PC-3 (cell line): Measurements from ENCODE around the gene UGT1A8. TPM values are rescaled to one million over a fixed set of nuclear protein-coding genes. Genes with fewer than 3 reads are reported as not detected.

ENCODE experiments used
- ATAC-seq: fragments of 200-7000 bp; cut with Tn5 transposase; 2 replicates; pipeline ENCODE4 v1.9.1; 2020; ENCODE audit warnings: mild to moderate bottlenecking, moderate library complexity
- BruUV-seq: library from RNA; stranded (reverse); fragments of 400-500 nt; replicated peaks from 2 replicates; lab custom pipeline; 2021; lab: Mats Ljungman, UMichigan
- CTCF ChIA-PET: fragments of 300-600 bp; sonication (Branson Sonifier 250); formaldehyde crosslinking; loops from one replicate; lab custom pipeline; 2022; ENCODE audit warnings: antibody characterized with exemption; lab: Charles Lee
- POLR2A ChIA-PET: fragments of 300-600 bp; sonication (Branson Sonifier 250); formaldehyde crosslinking; loops from one replicate; lab custom pipeline; 2022; ENCODE audit warnings: antibody characterized with exemption; ENCODE audit not compliant: unreplicated experiment; lab: Charles Lee
- DNase-seq: peaks from one replicate; pipeline ENCODE4 v3.0.0-alpha.2; 2015
- H2AFZ ChIP-seq: fragments of 300-600 bp; sonication (generic); 2 replicates; pipeline ENCODE4 v1.6.0; 2016; ENCODE audit warnings: antibody characterized with exemption, low read length
- H3F3A ChIP-seq: fragments of 300-600 bp; sonication (generic); one replicate; pipeline ENCODE4 v1.6.0; 2017; ENCODE audit warnings: antibody characterized with exemption, low read length, control low read depth, mild to moderate bottlenecking; ENCODE audit not compliant: unreplicated experiment
- H3K27ac ChIP-seq: fragments of 300-600 bp; sonication (generic); 2 replicates; pipeline ENCODE4 v1.5.1; 2016; ENCODE audit warnings: mild to moderate bottlenecking, low read length
- H3K27me3 ChIP-seq: fragments of 300-600 bp; sonication (generic); 2 replicates; pipeline ENCODE4 v1.6.1; 2016; ENCODE audit warnings: low read length, mixed read lengths
- H3K36me3 ChIP-seq: fragments of 300-600 bp; sonication (generic); 2 replicates; pipeline ENCODE4 v1.6.1; 2016; ENCODE audit warnings: low read depth, mixed run types, low read length, mixed read lengths
- H3K4me1 ChIP-seq: fragments of 300-600 bp; sonication (generic); 2 replicates; pipeline ENCODE4 v1.5.1; 2016; ENCODE audit warnings: low read length; ENCODE audit not compliant: insufficient read depth
- H3K4me2 ChIP-seq: fragments of 300-600 bp; sonication (generic); 2 replicates; pipeline ENCODE4 v1.6.0; 2016; ENCODE audit warnings: low read length
- H3K4me3 ChIP-seq: fragments of 300-600 bp; sonication (generic); 2 replicates; pipeline ENCODE4 v1.5.1; 2016; ENCODE audit warnings: mild to moderate bottlenecking, low read length, mixed read lengths
- H3K79me2 ChIP-seq: fragments of 300-600 bp; sonication (generic); 2 replicates; pipeline ENCODE4 v1.6.1; 2017; ENCODE audit warnings: low read length, mixed read lengths
- H3K9ac ChIP-seq: fragments of 300-600 bp; sonication (generic); 2 replicates; pipeline ENCODE4 v1.6.0; 2016; ENCODE audit warnings: mild to moderate bottlenecking, low read length
- H3K9me2 ChIP-seq: fragments of 300-600 bp; sonication (generic); replicated peaks from 2 replicates; pipeline ENCODE4 v1.6.1; 2016; ENCODE audit warnings: mixed run types, low read length, mixed read lengths
- H3K9me3 ChIP-seq: fragments of 300-600 bp; sonication (generic); 2 replicates; pipeline ENCODE4 v1.6.1; 2016; ENCODE audit warnings: low read length, mixed read lengths
- H4K20me1 ChIP-seq: fragments of 300-600 bp; sonication (generic); 2 replicates; pipeline ENCODE4 v1.6.1; 2016; ENCODE audit warnings: low read length, mixed read lengths
- CTCF ChIP-seq: fragments of 300-600 bp; sonication (generic); conservative IDR thresholded peaks from 2 replicates; pipeline ENCODE4 v1.5.1; 2017; ENCODE audit warnings: antibody characterized with exemption, low read depth, mild to moderate bottlenecking, low read length
- EZH2 ChIP-seq: fragments of 300-600 bp; sonication (generic); IDR thresholded peaks from one replicate; pipeline ENCODE4 v1.6.1; 2017; ENCODE audit warnings: antibody characterized with exemption, mild to moderate bottlenecking, low read length; ENCODE audit not compliant: unreplicated experiment
- EZH2phosphoT487 ChIP-seq: fragments of 300-600 bp; sonication (generic); IDR thresholded peaks from 2 replicates; pipeline ENCODE4 v1.6.1; 2018; ENCODE audit warnings: mild to moderate bottlenecking, antibody characterized with exemption, low read length, borderline replicate concordance
- intact Hi-C: fragments of 100-400 bp; cut with micrococcal nuclease; formaldehyde crosslinking; loops from 2 replicates; pipeline ENCODE4 v1.9.0; 2023
- total RNA-seq: library from RNA; depleted of rRNA; stranded (reverse); fragments of >200 nt; gene quantifications from 2 replicates; pipeline ENCODE4 v1.2.3, GENCODE V29; 2014

The UGT1A8 gene
- total RNA-seq, 1 experiment from 2014 or later: not detected

- H3K79me2 ChIP-seq: no peaks in the 10 kb centered on the region
- ATAC-seq: no peak
- intact Hi-C loops: no loop called here
- H3K9me3 ChIP-seq: no peaks in the 10 kb centered on the region
- BruUV-seq: no TSS peak
- ChIA-PET CTCF (no interaction called here), POLR2A (no interaction called here)
- H3F3A ChIP-seq: no peaks in the 10 kb centered on the region
- H2AFZ ChIP-seq: no peak overlapping the region
- no peaks in the 10 kb centered on the region for H3K9me2 ChIP-seq
- H3K4me1 ChIP-seq: no peaks in the 10 kb centered on the region
- no peak overlapping the region for H3K9ac ChIP-seq
- H3K27ac ChIP-seq: no peak overlapping the region
- H4K20me1 ChIP-seq: no peaks in the 10 kb centered on the region
- no peak overlapping the region for H3K4me3 ChIP-seq
- DNase-seq: no peak
- H3K36me3 ChIP-seq: no peaks in the 10 kb centered on the region
- H3K27me3 ChIP-seq: no peaks in the 10 kb centered on the region
- H3K4me2 ChIP-seq: no peak overlapping the region
- TF ChIP-seq EZH2 (no peak), CTCF (no peak), EZH2phosphoT487 (no peak)
Observed at GRCh38 chr2:233772583-233772982, 155.2 kb downstream of the UGT1A8 start.

GRCh38 chr2:233773854-233774253 lies 156.4 kb downstream of the UGT1A8 start:
- no peaks in the 10 kb centered on the region for H4K20me1 ChIP-seq
- H3F3A ChIP-seq: no peaks in the 10 kb centered on the region
- no peak for DNase-seq
- TF ChIP-seq EZH2: no peak
- TF ChIP-seq CTCF: no peak
- no peak for TF ChIP-seq EZH2phosphoT487
- H3K27me3 ChIP-seq: no peaks in the 10 kb centered on the region
- H2AFZ ChIP-seq: no peak overlapping the region
- no TSS peak for BruUV-seq
- intact Hi-C loops: no loop called here
- H3K9ac ChIP-seq: no peak overlapping the region
- H3K79me2 ChIP-seq: no peaks in the 10 kb centered on the region
- ATAC-seq: no peak
- H3K36me3 ChIP-seq: no peaks in the 10 kb centered on the region
- CTCF ChIA-PET: no interaction called here
- no peaks in the 10 kb centered on the region for H3K9me2 ChIP-seq
- no peak overlapping the region for H3K27ac ChIP-seq
- POLR2A ChIA-PET: no interaction called here
- no peak overlapping the region for H3K4me2 ChIP-seq
- H3K9me3 ChIP-seq: no peaks in the 10 kb centered on the region
- H3K4me1 ChIP-seq: no peaks in the 10 kb centered on the region
- H3K4me3 ChIP-seq: no peak overlapping the region

- H3F3A ChIP-seq: no peaks in the 10 kb centered on the region
- ATAC-seq: no peak
- no peaks in the 10 kb centered on the region for H3K36me3 ChIP-seq
- H4K20me1 ChIP-seq: no peaks in the 10 kb centered on the region
- no peaks in the 10 kb centered on the region for H3K27me3 ChIP-seq
- H3K9me2 ChIP-seq: no peaks in the 10 kb centered on the region
- no peaks in the 10 kb centered on the region for H3K9me3 ChIP-seq
- TF ChIP-seq EZH2phosphoT487 (no peak), EZH2 (no peak), CTCF (no peak)
- no peak overlapping the region for H3K9ac ChIP-seq
- H3K4me3 ChIP-seq: no peak overlapping the region
- no peak overlapping the region for H2AFZ ChIP-seq
- no peaks in the 10 kb centered on the region for H3K79me2 ChIP-seq
- no TSS peak for BruUV-seq
- CTCF ChIA-PET: no interaction called here
- intact Hi-C loops: no loop called here
- no peak for DNase-seq
- H3K4me1 ChIP-seq: no peaks in the 10 kb centered on the region
- H3K4me2 ChIP-seq: no peak overlapping the region
- H3K27ac ChIP-seq: no peak overlapping the region
- POLR2A ChIA-PET: interaction anchor here (0.6 kb wide), 1 partner anchor 1507 kb away, joined by 6 read pairs; no protein-coding TSS in a partner anchor
Observed at GRCh38 chr2:233775414-233775813, 158.0 kb downstream of the UGT1A8 start.
